HEK293T (cell line): ENCODE results near the gene MAGOH.

ENCODE experiments used
- ARNT ChIP-seq: fragments of 450-650 bp; IDR thresholded peaks from 2 replicates; pipeline ENCODE4 v1.6.1; 2017; ENCODE audit warnings: mild to moderate bottlenecking
- CTBP1 ChIP-seq: fragments of 450-650 bp; IDR thresholded peaks from 2 replicates; pipeline ENCODE4 v1.6.1; 2016; ENCODE audit warnings: borderline replicate concordance
- ELF4 ChIP-seq: fragments of 450-650 bp; IDR thresholded peaks from 2 replicates; pipeline ENCODE4 v1.6.1; 2017; ENCODE audit warnings: antibody characterized with exemption
- FOXA1 ChIP-seq: fragments of 450-650 bp; IDR thresholded peaks from 2 replicates; pipeline ENCODE4 v1.6.1; 2016; ENCODE audit warnings: mild to moderate bottlenecking
- FOXM1 ChIP-seq: fragments of 450-650 bp; IDR thresholded peaks from 2 replicates; pipeline ENCODE4 v1.6.1; 2017; ENCODE audit warnings: mild to moderate bottlenecking, borderline replicate concordance
- HDGF ChIP-seq: fragments of 450-650 bp; IDR thresholded peaks from 2 replicates; pipeline ENCODE4 v1.6.1; 2017; ENCODE audit warnings: antibody characterized with exemption, borderline replicate concordance
- L3MBTL2 ChIP-seq: fragments of 450-650 bp; conservative IDR thresholded peaks from 2 replicates; pipeline ENCODE4 v1.6.1; 2016; ENCODE audit warnings: mild to moderate bottlenecking
- LEF1 ChIP-seq: fragments of 450-650 bp; IDR thresholded peaks from 2 replicates; pipeline ENCODE4 v1.6.1; 2017; ENCODE audit warnings: mild to moderate bottlenecking, borderline replicate concordance
- SP1 ChIP-seq: fragments of 450-650 bp; IDR thresholded peaks from 2 replicates; pipeline ENCODE4 v1.6.1; 2017

GRCh38 chr1:53186533-53186932, 51.8 kb downstream of the MAGOH start:
- TF ChIP-seq SP1 (no peak), CTBP1 (no peak), ELF4 (no peak), ARNT (no peak), HDGF (no peak), FOXM1 (no peak), L3MBTL2 (no peak), FOXA1 (no peak), LEF1 (no peak)
